HAP-1 (cell line): ENCODE measurements around the gene FGFRL1.

ENCODE experiments used
- DNase-seq, 2 experiments: peaks; one replicate each; pipeline ENCODE4 v3.0.0-alpha.2; 2016 to 2020; ENCODE audit warnings: low spot score in 2 of 2
- H3K27me3 ChIP-seq: fragments of 250-450 bp; sonication (Bioruptor Pico); 2 replicates; pipeline ENCODE4 v1.5.1; 2020; ENCODE audit warnings: low read depth, mild to moderate bottlenecking, moderate library complexity
- H3K36me3 ChIP-seq: fragments of 250-450 bp; sonication (Bioruptor Pico); replicated peaks from 2 replicates; pipeline ENCODE4 v1.5.1; 2020; ENCODE audit warnings: mild to moderate bottlenecking
- H3K4me1 ChIP-seq: fragments of 250-450 bp; sonication (Bioruptor Pico); 2 replicates; pipeline ENCODE4 v1.5.1; 2020; ENCODE audit warnings: mild to moderate bottlenecking
- H3K4me3 ChIP-seq: fragments of 250-450 bp; sonication (Bioruptor Pico); 2 replicates; pipeline ENCODE4 v1.5.1; 2020; ENCODE audit warnings: mild to moderate bottlenecking, moderate library complexity
- H3K9me3 ChIP-seq: fragments of 250-450 bp; sonication (Bioruptor Pico); 2 replicates; pipeline ENCODE4 v1.5.1; 2020; ENCODE audit warnings: mild to moderate bottlenecking, moderate library complexity
- in situ Hi-C: fragments of 300-500 bp; cut with MboI; formaldehyde crosslinking; loops from 3 replicates; pipeline ENCODE4 v1.14.3; 2020; ENCODE audit warnings: low sequenced_read_pairs, inconsistent platforms, mixed read lengths

The FGFRL1 gene

DNA sequence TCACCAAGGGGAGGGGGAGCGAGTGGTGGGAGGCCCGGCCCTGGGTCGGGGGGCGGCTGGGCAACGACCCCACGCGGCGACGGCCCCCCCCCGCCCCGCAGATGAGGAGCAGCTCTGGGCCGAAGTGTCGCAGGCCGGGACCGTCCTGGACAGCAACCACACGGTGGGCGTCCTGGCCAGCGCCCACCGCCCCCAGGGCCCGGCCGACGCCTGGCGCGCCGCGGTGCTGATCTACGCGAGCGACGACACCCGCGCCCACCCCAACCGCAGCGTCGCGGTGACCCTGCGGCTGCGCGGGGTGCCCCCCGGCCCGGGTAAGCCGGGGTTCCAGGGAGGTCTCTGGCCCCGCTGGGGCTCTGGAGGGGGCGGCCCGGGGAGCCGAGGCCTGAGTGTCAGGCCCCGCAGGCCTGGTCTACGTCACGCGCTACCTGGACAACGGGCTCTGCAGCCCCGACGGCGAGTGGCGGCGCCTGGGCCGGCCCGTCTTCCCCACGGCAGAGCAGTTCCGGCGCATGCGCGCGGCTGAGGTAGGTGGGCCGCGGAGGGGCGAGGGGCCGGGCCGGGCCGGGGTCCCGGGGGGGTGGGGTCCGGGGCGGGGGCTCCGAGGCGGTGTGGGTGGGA lies 8.7 kb upstream of the FGFRL1 start:
- H3K27me3 ChIP-seq, result peaks cover 27% of the 10 kb centered on the region
- H3K4me3 ChIP-seq, result no peak overlapping the region
- DNase-seq, result no peak
- in situ Hi-C loops, result no loop called here
- H3K36me3 ChIP-seq, result no peaks in the 10 kb centered on the region
- H3K4me1 ChIP-seq, result no peaks in the 10 kb centered on the region
- H3K9me3 ChIP-seq, result 0 out of 2 replicates have a peak, but pooled peaks cover 4% of the 10 kb centered on the region

DNA sequence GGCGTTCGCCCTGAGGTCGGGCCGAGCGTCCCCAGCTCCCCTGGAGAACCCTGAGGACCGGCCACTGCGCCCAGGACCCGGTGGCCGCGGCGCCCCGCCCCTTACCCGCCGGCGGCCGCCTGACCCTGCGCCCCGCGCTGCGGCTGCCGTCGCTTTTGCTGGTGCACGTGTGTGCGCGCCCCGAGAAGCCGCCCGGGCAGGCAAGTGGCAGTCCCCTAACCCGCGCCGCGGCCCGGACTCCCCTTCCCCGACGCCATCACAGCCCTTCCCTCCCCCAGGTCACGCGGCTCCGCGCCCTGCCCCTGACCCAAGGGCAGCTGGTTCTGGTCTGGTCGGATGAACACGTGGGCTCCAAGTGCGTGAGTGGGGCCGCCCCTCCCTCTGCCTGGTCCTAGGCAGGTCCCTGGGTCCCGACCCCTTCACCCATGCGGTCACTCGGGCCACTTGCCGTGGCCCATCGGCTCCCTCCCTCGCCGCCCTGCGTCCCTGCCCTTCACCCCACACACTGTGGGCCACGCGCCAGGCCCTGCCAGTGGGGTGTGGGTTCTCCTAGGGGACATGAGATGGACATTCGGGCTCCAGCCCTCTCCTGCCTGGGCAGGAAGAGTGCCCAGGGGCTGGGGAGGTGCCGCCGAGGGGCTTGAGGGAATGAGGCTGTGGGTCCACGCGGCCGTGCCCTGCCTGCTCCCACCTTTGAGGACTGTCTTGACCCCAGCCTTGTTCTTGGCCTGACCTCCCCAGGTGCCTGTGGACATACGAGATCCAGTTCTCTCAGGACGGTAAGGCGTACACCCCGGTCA lies 8.0 kb upstream of the FGFRL1 start:
- Histone ChIP-seq H3K36me3 (no peaks in the 10 kb centered on the region), H3K27me3 (peaks cover 22% of the 10 kb centered on the region), H3K4me3 (no peak overlapping the region), H3K4me1 (no peaks in the 10 kb centered on the region), H3K9me3 (0 out of 2 replicates have a peak, but pooled peaks cover 4% of the 10 kb centered on the region)
- in situ Hi-C loops, result no loop called here
- DNase-seq, result no peak

DNA sequence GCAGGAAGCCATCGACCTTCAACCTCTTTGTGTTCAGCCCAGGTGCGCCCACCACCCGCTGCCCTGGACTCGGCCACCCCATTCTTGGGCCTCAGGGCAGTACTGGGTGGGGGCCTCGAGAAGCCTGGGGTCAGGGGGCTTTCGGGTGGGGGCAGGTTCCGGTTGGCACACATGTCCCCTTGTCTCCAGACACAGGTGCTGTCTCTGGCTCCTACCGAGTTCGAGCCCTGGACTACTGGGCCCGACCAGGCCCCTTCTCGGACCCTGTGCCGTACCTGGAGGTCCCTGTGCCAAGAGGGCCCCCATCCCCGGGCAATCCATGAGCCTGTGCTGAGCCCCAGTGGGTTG lies 7.4 kb upstream of the FGFRL1 start:
- in situ Hi-C loops, result no loop called here
- Histone ChIP-seq H3K9me3 (0 out of 2 replicates have a peak, but pooled peaks cover 4% of the 10 kb centered on the region), H3K27me3 (peaks cover 26% of the 10 kb centered on the region), H3K4me1 (0 out of 2 replicates have a peak, but pooled peaks cover 2% of the 10 kb centered on the region), H3K4me3 (no peak overlapping the region), H3K36me3 (no peaks in the 10 kb centered on the region)
- DNase-seq, result no peak

DNA sequence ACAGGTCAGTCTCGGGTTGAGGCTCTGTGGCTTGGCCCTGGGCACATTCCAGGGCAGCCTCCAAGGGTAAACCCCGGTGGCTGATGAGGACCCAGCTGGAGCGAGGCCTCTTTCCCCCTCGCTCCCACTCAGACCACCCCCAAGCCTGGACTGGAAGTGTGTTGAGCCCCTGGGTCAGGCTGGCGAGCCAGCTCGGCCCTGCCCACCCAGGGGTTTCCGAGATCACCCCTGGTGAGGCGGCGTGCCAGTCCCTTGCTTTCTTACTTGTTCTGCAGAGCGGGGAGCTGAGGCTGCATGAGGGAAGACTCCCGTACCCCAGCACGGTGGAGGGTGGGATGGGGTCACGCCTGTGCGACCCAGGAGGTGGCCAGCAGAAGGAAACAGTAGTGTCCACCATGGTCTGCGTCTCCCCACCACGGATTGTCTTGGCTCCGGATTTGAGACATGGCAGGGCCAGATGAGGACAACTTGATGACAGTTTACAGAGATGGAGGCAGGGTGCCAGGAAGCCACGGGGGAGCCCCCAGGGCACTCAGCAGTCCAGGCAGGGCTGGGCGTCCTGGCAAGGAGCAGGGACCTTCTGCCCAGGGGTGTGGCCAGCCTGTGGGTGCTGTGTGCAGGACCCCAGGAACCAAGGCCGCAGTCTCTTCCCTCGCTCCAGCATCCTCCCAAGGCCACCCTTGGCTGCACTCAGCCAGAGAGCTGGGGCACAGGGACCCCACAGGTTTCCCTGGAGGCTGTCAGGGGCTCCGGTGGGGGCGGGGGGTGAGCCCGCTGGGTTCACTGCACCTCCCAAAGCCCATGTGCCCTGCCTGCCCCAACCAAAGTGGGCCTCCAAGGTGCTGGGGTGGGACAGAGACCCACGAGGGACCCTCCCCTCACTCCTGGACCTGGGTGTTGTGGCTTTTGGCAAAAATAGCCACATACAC lies 6.6 kb upstream of the FGFRL1 start:
- in situ Hi-C loops, result no loop called here
- Histone ChIP-seq H3K9me3 (0 out of 2 replicates have a peak, but pooled peaks cover 4% of the 10 kb centered on the region), H3K27me3 (peaks cover 24% of the 10 kb centered on the region), H3K4me3 (no peak overlapping the region), H3K4me1 (0 out of 2 replicates have a peak, but pooled peaks cover 4% of the 10 kb centered on the region), H3K36me3 (no peaks in the 10 kb centered on the region)
- DNase-seq, result no peak

DNA sequence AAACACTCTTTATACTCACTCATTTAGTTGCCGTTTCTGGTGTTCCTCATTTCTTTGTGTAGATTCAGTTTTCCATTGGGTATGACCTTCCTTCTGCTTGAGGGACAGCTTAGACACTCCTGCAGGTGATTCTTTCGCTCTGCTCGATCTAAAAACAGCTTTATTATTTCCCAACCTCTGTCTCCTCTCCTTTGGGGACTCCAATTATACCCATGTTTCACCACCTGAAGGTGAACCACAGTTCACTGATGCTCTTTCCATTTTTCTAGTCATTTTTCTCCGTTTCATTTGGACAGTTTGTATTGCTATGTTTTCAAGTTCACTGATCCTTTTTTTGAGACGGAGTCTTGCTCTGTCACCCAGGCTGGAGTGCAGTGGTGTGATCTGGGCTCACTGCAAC lies 4.6 kb upstream of the FGFRL1 start:
- Histone ChIP-seq H3K4me3 (no peak overlapping the region), H3K27me3 (peaks cover 26% of the 10 kb centered on the region), H3K9me3 (0 out of 2 replicates have a peak, but pooled peaks cover 4% of the 10 kb centered on the region), H3K4me1 (peaks cover 13% of the 10 kb centered on the region), H3K36me3 (no peaks in the 10 kb centered on the region)
- no peak for DNase-seq
- in situ Hi-C loops, result no loop called here

DNA sequence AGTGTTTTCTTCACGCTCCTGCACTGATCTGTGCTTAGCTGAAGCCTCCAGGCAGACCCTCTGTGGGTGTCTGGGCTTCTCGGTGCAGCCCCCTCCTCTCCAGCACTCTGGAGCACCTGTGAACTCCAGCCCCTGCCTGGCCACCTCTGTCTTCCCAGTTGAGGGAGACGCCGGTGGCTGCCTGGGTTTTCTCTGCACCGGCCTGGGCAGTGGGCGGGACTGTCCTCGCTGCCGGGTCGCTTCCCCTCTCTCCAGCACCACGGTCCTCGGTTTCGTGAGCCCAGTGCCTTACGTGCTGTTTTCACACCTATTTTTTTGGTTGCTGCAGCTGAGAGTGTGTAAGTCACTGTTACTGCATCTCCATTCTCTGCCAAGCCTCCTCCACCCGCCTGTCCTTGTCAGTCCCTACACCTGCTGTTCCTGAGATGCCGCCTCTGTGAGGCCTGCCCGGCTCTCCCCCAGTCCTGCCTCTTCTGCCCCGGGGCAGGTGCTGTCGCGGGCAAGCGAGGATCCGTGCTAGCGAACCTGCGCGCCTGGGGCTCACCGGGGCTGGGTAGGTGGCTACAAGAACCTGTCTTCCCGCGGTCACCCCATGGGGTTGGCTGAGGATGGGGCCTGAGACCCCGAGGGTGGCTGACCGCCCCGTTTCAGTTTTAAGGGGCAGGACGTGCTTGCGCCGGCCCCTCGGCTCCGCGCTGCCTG lies 2.4 kb upstream of the FGFRL1 start:
- in situ Hi-C loops, result no loop called here
- Histone ChIP-seq H3K4me3 (peak overlapping the region; percentile 34), H3K9me3 (0 out of 2 replicates have a peak, but pooled peaks cover 4% of the 10 kb centered on the region), H3K4me1 (peaks cover 13% of the 10 kb centered on the region), H3K36me3 (peaks cover 10% of the 10 kb centered on the region), H3K27me3 (peaks cover 19% of the 10 kb centered on the region)
- DNase-seq, result no peak

DNA sequence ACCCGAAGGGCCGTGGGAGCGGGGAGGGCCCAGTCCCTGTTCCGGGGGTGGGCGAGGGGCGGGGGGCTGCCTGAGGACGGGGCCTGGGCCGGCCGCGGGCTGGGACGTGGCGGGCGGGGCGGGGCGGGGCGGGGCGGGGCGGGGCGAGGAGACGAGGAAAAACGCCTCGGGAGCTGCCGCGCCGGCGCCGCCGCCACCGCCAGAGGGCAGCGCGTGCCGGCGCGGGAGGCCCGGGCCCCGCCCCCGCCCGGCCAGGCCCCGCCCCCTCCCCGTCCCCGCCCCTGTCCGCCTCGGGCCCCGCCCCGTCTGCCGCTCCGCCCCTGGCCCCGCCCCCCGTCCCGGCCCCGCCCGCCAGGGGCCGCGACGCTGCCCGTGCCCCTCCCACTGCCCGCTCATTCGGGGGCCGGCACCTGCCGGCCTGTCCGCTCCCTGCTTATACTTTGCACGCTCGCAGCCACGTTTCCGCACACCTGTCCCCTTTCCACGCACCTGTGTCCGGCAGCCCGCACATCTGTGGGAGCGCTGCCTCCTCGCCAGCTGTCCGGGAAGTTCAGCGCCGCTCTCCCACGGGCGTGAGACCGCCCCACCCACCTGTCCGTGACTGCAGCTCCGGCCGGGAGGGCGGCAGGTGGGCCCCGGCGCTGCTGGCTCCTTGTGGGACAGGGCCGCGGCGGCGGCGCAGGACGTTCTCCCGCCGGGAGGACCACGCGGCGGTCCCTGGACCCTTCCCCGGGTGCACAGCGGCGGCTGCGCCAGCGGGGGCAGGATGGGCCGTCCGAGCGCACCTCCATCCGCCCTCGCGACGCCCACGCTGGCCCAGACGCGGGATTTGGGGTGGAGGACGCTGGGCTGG lies 1.7 kb upstream of the FGFRL1 start:
- Histone ChIP-seq H3K9me3 (0 out of 2 replicates have a peak, but pooled peaks cover 4% of the 10 kb centered on the region), H3K36me3 (peaks cover 10% of the 10 kb centered on the region), H3K4me1 (peaks cover 13% of the 10 kb centered on the region), H3K4me3 (peak overlapping the region; percentile 38), H3K27me3 (peaks cover 19% of the 10 kb centered on the region)
- peak; percentile 40 to 78 for DNase-seq
- in situ Hi-C loops, result no loop called here

DNA sequence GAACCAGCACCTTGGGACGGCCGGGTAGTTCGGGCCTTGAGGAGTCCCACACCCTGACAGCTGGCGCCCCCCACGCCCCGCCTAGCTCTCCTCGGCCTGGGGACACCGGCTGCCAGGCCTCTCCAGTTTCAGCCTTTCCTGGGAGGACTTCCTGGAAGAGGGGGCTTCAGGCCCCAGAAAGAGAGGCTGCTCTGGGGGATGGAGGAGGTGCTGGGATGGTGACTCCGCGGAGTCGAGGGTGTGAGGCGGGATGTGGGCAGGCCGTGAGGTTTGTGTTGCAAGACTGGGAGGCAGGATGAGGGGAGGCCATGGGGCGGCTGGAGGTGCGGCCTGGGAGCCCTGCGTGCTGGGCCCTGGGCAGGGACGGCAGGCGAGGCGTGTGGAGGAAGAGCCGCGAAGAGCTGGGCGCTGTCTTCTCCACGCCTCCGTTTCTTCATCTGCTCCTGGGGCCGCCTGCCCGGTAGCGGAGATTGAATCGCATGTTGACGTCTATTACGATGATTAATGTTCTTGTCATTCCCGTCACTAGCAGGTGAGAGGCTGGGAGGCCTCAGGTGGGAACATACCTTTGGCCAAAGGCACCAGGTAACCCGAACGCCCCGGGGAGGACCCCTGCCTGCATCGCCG lies 918 bp upstream of the FGFRL1 start:
- Histone ChIP-seq H3K36me3 (peaks cover 10% of the 10 kb centered on the region), H3K4me3 (peak overlapping the region; percentile 38), H3K4me1 (peaks cover 13% of the 10 kb centered on the region), H3K27me3 (peaks cover 19% of the 10 kb centered on the region), H3K9me3 (0 out of 2 replicates have a peak, but pooled peaks cover 4% of the 10 kb centered on the region)
- DNase-seq, result peak in 1 of 2 experiments; percentile 49
- in situ Hi-C loops, result no loop called here

DNA sequence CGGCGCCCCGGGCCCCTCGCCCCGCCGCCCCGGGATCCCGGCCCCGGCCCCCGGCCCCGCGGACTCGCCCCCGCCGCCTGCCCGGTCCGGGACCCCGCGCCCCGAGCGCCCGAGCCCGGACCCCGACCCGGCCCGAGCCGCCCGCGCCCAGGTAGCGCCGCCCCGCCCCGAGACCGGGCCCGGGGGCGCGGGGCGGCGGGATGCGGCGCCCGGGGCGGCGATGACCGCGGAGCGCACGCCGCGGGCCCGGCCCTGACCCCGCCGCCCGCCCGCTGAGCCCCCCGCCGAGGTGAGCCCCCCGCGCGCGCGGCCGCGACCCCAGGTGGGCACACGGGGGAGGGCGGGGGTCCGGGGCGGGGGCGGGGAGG lies 224 bp downstream of the FGFRL1 start:
- 0 out of 2 replicates have a peak, but pooled peaks cover 4% of the 10 kb centered on the region for H3K9me3 ChIP-seq
- H3K36me3 ChIP-seq, result peaks cover 10% of the 10 kb centered on the region
- in situ Hi-C loops, result no loop called here
- H3K4me3 ChIP-seq, result no peak overlapping the region
- DNase-seq, result no peak
- H3K27me3 ChIP-seq, result peaks cover 14% of the 10 kb centered on the region
- peaks cover 13% of the 10 kb centered on the region for H3K4me1 ChIP-seq

DNA sequence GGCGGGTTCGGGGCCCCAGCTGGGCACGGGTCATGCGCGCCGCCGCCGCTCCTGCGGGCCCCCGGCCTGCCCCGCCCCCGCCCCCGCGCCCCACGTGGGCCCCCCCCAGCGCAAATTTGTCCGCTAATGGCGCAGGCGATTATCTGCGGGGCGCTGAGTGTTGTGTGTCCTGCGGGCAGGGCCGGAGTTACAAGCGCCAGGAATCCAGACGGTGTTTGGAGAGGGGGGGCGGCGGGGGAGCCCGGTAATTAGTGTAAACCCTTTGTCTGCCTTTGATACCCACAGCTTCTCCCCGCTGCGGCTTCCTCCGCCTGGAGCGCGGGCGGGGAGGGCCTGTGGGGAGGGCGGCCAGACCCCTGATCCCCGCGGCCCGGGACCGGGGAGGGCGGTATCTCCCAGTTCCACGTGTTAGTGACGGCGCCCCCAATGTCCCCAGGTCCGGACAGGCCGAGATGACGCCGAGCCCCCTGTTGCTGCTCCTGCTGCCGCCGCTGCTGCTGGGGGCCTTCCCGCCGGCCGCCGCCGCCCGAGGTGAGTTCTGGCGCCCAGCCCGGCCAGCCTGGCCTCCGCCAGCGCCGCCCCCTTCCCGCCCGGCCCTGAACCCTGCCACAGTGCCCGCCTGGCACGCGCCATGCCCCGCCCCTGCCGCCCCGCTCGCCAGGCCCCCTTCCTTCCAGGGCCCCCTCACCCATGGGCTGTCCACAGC lies 761 bp downstream of the FGFRL1 start:
- peaks cover 10% of the 10 kb centered on the region for H3K27me3 ChIP-seq
- peaks cover 13% of the 10 kb centered on the region for H3K4me1 ChIP-seq
- H3K36me3 ChIP-seq, result peaks cover 10% of the 10 kb centered on the region
- in situ Hi-C loops, result no loop called here
- H3K9me3 ChIP-seq, result no peaks in the 10 kb centered on the region
- H3K4me3 ChIP-seq, result peak overlapping the region; percentile 54
- DNase-seq, result peak; percentile 9 to 64

DNA sequence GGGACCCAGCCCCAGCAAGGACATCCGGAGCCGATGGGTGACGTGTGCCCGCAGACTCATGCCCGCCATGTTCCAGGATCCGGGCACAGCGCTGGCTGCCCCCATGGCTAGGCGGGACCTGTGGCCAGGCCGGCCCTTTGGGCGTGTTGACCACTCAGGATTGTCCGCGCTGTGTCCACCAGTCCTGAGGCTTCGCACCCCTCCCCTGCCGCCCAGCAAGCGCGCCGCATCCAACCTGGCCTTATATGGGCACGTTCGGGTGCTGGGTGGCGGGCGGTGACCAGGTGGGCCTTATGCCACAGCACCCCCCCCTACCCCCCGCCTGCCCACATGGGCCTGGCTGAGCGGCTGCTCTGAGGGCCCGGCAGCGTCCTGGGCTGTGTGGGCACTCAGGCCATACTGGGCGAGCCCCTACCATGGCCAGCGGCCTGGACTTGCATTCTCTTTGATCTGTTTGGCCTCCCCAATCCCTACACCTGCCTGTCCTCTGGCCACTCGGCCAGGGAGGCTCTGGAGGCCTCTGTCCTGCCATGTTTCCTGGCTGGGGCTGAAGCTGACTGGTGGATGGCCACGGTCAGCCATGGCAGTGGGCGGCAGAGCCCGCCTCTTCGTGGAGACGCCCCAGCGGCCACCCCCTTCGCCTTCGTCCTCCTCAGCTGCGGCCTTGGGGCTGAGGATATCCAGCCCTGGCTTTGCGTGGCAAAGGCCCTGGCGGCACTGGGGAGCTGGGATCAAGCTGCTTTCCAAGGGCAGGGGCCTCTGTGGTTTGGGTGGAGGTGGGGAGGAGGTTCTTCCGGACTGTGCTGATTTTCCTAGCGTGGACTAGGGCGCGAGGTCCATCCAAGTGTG lies 2.0 kb downstream of the FGFRL1 start:
- Histone ChIP-seq H3K9me3 (no peaks in the 10 kb centered on the region), H3K36me3 (peaks cover 10% of the 10 kb centered on the region), H3K4me3 (no peak overlapping the region), H3K4me1 (peaks cover 13% of the 10 kb centered on the region), H3K27me3 (peaks cover 9% of the 10 kb centered on the region)
- no peak for DNase-seq
- in situ Hi-C loops, result no loop called here
